Peyer's patch (tissue), 4 donors: ENCODE data around the gene BBS4.
"Not testable (repeated sequence)": the region's sequence is repeated elsewhere in the genome, so short reads cannot be mapped to it uniquely, and the experiment has no call there.

ENCODE experiments used
- CTCF ChIP-seq, 6 experiments: fragments of 450-650 bp in 4 of 6; fragments of 200-600 bp in 2 of 6; sonication (generic) in 1 of 6; IDR thresholded peaks; one replicate each; pipeline ENCODE4 v1.5.1; 2017 to 2019; ENCODE audit warnings: antibody characterized with exemption in 6 of 6, mild to moderate bottlenecking in 3 of 6, moderate library complexity in 1 of 6
- POLR2A ChIP-seq, 2 donors: fragments of 450-650 bp; IDR thresholded peaks; one replicate each; pipeline ENCODE4 v1.5.1; 2017; ENCODE audit warnings: antibody characterized with exemption in 2 of 2, mild to moderate bottlenecking in 2 of 2, moderate library complexity in 2 of 2

GRCh38 chr15:72708551-72709303 lies 22.7 kb downstream of the BBS4 start:
- not testable (repeated sequence) for TF ChIP-seq CTCF, POLR2A (IDR thresholded peaks at IDR 0.05)
